ENCODE data around the gene COX6A2. TPM values are rescaled to one million over a fixed set of nuclear protein-coding genes. Genes with fewer than 3 reads are reported as not detected.

COX6A2 gene
- total and polyA plus RNA-seq, 2 donors (not counting 3 experiments of a cell fraction or from before 2014, with no cell fraction given), result not detected

DNA sequence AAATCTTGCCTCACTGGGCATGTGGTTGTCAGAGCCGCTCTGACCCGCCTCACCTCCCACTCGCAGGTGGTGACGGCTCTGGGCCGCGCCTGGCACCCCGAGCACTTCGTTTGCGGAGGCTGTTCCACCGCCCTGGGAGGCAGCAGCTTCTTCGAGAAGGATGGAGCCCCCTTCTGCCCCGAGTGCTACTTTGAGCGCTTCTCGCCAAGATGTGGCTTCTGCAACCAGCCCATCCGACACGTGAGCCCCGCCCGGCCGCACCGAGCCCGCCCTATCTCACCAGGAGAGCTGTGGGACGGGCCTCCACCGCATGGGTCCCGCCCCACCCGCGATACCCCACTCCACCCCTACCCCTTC lies 47.8 kb upstream of the COX6A2 start:
- peaks cover 31% of the 10 kb centered on the region for H3K79me2 ChIP-seq (ENCODE audit: control insufficient read depth, insufficient read depth, low read length)
- H3K4me2 ChIP-seq (ENCODE audit: insufficient read depth, low read length), result no peak overlapping the region
- ChIA-PET POLR2A (no interaction called here), CTCF (interaction anchor here (1.7 to 2.0 kb wide), 2 partner anchors 16 to 491 kb away, joined by 3 to 11 read pairs; no protein-coding TSS in a partner anchor)
- H3K9me3 ChIP-seq (replicated peaks; ENCODE audit: control insufficient read depth, insufficient read depth, low read length), result no peaks in the 10 kb centered on the region
- TF ChIP-seq, protein P1, sequence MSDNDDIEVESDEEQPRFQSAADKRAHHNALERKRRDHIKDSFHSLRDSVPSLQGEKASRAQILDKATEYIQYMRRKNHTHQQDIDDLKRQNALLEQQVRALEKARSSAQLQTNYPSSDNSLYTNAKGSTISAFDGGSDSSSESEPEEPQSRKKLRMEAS (IDR thresholded peaks at IDR 0.05; ENCODE audit: insufficient read depth, insufficient read length), result no peak
- TF ChIP-seq GATA2 (IDR thresholded peaks at IDR 0.05; ENCODE audit: insufficient read depth, insufficient read length, low read depth, low read length), result no peak
- TF ChIP-seq, protein P2, sequence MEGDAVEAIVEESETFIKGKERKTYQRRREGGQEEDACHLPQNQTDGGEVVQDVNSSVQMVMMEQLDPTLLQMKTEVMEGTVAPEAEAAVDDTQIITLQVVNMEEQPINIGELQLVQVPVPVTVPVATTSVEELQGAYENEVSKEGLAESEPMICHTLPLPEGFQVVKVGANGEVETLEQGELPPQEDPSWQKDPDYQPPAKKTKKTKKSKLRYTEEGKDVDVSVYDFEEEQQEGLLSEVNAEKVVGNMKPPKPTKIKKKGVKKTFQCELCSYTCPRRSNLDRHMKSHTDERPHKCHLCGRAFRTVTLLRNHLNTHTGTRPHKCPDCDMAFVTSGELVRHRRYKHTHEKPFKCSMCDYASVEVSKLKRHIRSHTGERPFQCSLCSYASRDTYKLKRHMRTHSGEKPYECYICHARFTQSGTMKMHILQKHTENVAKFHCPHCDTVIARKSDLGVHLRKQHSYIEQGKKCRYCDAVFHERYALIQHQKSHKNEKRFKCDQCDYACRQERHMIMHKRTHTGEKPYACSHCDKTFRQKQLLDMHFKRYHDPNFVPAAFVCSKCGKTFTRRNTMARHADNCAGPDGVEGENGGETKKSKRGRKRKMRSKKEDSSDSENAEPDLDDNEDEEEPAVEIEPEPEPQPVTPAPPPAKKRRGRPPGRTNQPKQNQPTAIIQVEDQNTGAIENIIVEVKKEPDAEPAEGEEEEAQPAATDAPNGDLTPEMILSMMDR (IDR thresholded peaks at IDR 0.05; ENCODE audit: extremely low read depth in 1 of 2, insufficient read depth in 1 of 2, low read depth in 1 of 2, low read length in 2 of 2), result no peak
- no peak for TF ChIP-seq MYC (IDR thresholded peaks at IDR 0.05; ENCODE audit: low read depth, low read length)
- no peak for TF ChIP-seq POLR2AphosphoS5 (IDR thresholded peaks at IDR 0.05; ENCODE audit: insufficient read depth, low read depth, low read length)
- no peak for TF ChIP-seq POLR2A (IDR thresholded peaks at IDR 0.05; ENCODE audit: low read depth, low read length)
- no peak for TF ChIP-seq FOS (IDR thresholded peaks at IDR 0.05; ENCODE audit: borderline replicate concordance, insufficient read depth, low read length)
- TF ChIP-seq JUN (IDR thresholded peaks at IDR 0.05; ENCODE audit: borderline replicate concordance, insufficient read depth, insufficient read length, low read depth), result no peak
- no peak for TF ChIP-seq EZH2 (IDR thresholded peaks at IDR 0.05; ENCODE audit: borderline replicate concordance, low read depth, low read length, severe bottlenecking)
- no peaks in the 10 kb centered on the region for H3K9me1 ChIP-seq (replicated peaks; ENCODE audit: control insufficient read depth, extremely low read depth, insufficient read depth, low read length)
- H3K27ac ChIP-seq (ENCODE audit: insufficient read depth, low read depth, low read length), result no peak overlapping the region
- no TSS peak for BruUV-seq (replicated peaks)
- peaks cover 19 to 20% of the 10 kb centered on the region in 2 experiments for H3K36me3 ChIP-seq (ENCODE audit: control insufficient read depth in 2 of 2, extremely low read depth in 1 of 2, insufficient read depth in 2 of 2, low read length in 2 of 2)
- H4K20me1 ChIP-seq (replicated peaks; ENCODE audit: control insufficient read depth, extremely low read depth, insufficient read depth, low read length), result no peaks in the 10 kb centered on the region
- no peak overlapping the region for H2AFZ ChIP-seq (ENCODE audit: low read depth, low read length)
- dilution Hi-C loops (cut with MboI; ENCODE audit: extremely low pct_ligation_motif_present, low sequenced_read_pairs), result no loop called here
- no peaks in the 10 kb centered on the region for H3K27me3 ChIP-seq (ENCODE audit: control insufficient read depth in 2 of 2, insufficient read depth in 2 of 2, low read length in 2 of 2)
- H3K9ac ChIP-seq (replicated peaks; ENCODE audit: extremely low read depth, insufficient read depth, low read length), result no peak overlapping the region
- no peak for FAIRE-seq
- intact Hi-C loops (cut with micrococcal nuclease), result no loop called here
- DNase-seq (ENCODE audit: low read depth, low spot score), result no peak
- H3K4me1 ChIP-seq (ENCODE audit: control insufficient read depth, extremely low read depth, insufficient read depth, low read length), result peaks cover 21% of the 10 kb centered on the region
- no peak overlapping the region for H3K4me3 ChIP-seq (replicated peaks in 1 of 3; ENCODE audit: insufficient read depth in 1 of 3, low read depth in 1 of 3, low read length in 3 of 3)
